Measurements from ENCODE around the gene ZNF83.

The ZNF83 gene

DNA sequence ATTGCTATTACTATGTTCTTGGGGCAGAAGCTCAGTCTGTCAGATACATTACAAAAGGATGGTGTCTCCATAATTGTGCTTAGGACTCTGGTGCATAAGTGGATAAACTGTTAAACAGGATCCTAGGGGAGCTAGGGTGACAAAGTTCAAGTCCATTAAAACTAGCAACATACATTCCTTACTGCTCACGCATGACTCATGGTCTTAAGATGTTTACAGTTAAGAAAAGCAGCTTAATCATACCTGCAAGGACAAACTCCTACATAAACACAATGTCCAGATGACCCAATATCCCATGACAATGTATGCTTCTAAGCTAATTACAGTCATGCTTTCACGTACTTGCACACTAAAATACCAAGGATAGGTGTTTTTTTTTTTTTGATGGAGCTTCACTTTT, 71.6 kb downstream of the ZNF83 start:
- no peak for DNase-seq

DNA sequence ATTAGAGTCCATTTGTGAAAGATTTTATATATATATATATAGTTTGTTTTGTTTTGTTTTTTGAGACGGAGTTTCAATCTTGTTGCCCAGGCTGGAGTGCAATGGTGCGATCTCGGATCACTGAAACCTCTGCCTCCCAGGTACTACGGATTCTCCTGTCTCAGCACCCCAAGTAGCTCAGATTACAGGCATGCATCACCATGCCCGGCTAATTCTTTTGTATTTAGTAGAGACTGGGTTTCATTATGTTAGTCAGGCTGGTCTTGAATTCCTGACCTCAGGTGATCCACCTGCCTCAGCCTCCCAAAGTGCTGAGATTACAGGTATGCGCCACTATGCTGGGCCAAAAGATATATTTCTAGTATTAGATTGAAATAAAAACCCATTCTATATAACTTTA, 72.0 kb downstream of the ZNF83 start:
- DNase-seq, result no peak

All from NCI-H524 (cell line).